Neural cell (in vitro differentiated cells): Measurements from ENCODE around the gene PRF1. TPM values are rescaled to one million over a fixed set of nuclear protein-coding genes. Genes with fewer than 3 reads are reported as not detected.

Source experiments
- H2AFZ ChIP-seq: fragments of 200-600, 300-800 bp; sonication (generic), shearing (Covaris generic); 2 replicates; pipeline ENCODE4 v1.6.0; 2014; ENCODE audit warnings: low read depth, mild to moderate bottlenecking, antibody characterized with exemption, low read length, moderate library complexity
- H3F3A ChIP-seq: fragments of 200-600 bp; shearing (Covaris generic); 2 replicates; pipeline ENCODE4 v1.6.1; 2016; ENCODE audit warnings: mild to moderate bottlenecking, moderate library complexity, mixed read lengths, antibody characterized with exemption, low read length; ENCODE audit not compliant: insufficient read depth, poor library complexity, severe bottlenecking
- H3K27ac ChIP-seq: fragments of 200-600, 300-800 bp; sonication (generic), shearing (Covaris generic); 2 replicates; pipeline ENCODE4 v1.5.1; 2014; ENCODE audit warnings: mild to moderate bottlenecking, low read length, moderate library complexity
- H3K27me3 ChIP-seq: fragments of 300-800, 200-600 bp; sonication (generic), shearing (Covaris generic); 2 replicates; pipeline ENCODE4 v1.6.0; 2014; ENCODE audit warnings: mild to moderate bottlenecking, low read depth, low read length, moderate library complexity; ENCODE audit not compliant: insufficient read depth
- H3K36me3 ChIP-seq: fragments of 300-800, 200-600 bp; sonication (generic), shearing (Covaris generic); 2 replicates; pipeline ENCODE4 v1.5.1; 2014; ENCODE audit warnings: mild to moderate bottlenecking, antibody characterized with exemption, low read length, moderate library complexity; ENCODE audit not compliant: insufficient read depth
- H3K4me2 ChIP-seq: fragments of 300-800, 200-600 bp; sonication (generic), shearing (Covaris generic); 2 replicates; pipeline ENCODE4 v1.6.0; 2014; ENCODE audit warnings: mild to moderate bottlenecking, low read length
- H3K4me3 ChIP-seq: fragments of 300-800, 200-600 bp; sonication (generic), shearing (Covaris generic); 2 replicates; pipeline ENCODE4 v1.5.1; 2014; ENCODE audit warnings: mild to moderate bottlenecking, low read length, moderate library complexity
- H3K79me2 ChIP-seq: fragments of 200-600 bp; shearing (Covaris generic); replicated peaks from 2 replicates; pipeline ENCODE4 v1.6.0; 2014; ENCODE audit warnings: mild to moderate bottlenecking, low read length, moderate library complexity; ENCODE audit not compliant: insufficient read depth
- H3K9ac ChIP-seq: fragments of 300-800, 200-600 bp; sonication (generic), shearing (Covaris generic); 2 replicates; pipeline ENCODE4 v1.6.1; 2016; ENCODE audit warnings: mild to moderate bottlenecking, low read length, mixed read lengths
- H3K9me2 ChIP-seq: fragments of 200-600 bp; shearing (Covaris generic); 2 replicates; pipeline ENCODE4 v1.6.1; 2016; ENCODE audit warnings: mild to moderate bottlenecking, low read length, mixed read lengths; ENCODE audit not compliant: insufficient read depth
- H3K9me3 ChIP-seq: fragments of 200-600, 300-800 bp; sonication (generic), shearing (Covaris generic); 2 replicates; pipeline ENCODE4 v1.6.1; 2016; ENCODE audit warnings: mild to moderate bottlenecking, mixed run types, low read length, moderate library complexity, mixed read lengths
- H4K20me1 ChIP-seq: fragments of 200-600 bp; shearing (Covaris generic); 2 replicates; pipeline ENCODE4 v1.6.1; 2016; ENCODE audit warnings: mild to moderate bottlenecking, mixed run types; ENCODE audit not compliant: insufficient read depth
- EP300 ChIP-seq: fragments of 450-650 bp; conservative IDR thresholded peaks from 2 replicates; pipeline ENCODE4 v1.6.1; 2014; ENCODE audit warnings: antibody characterized with exemption, mild to moderate bottlenecking, moderate library complexity; ENCODE audit not compliant: poor library complexity, severe bottlenecking
- EZH2 ChIP-seq: fragments of 200-600, 300-800 bp; shearing (Covaris generic), sonication (generic); IDR thresholded peaks from 2 replicates; pipeline ENCODE4 v1.6.1; 2014; ENCODE audit warnings: antibody characterized with exemption, low read length, borderline replicate concordance, mild to moderate bottlenecking; ENCODE audit not compliant: insufficient read depth, poor library complexity, severe bottlenecking
- MXI1 ChIP-seq: fragments of 450-650 bp; conservative IDR thresholded peaks from 2 replicates; pipeline ENCODE4 v1.6.1; 2014; ENCODE audit warnings: antibody characterized with exemption, mild to moderate bottlenecking; ENCODE audit not compliant: poor library complexity, severe bottlenecking
- POLR2AphosphoS5 ChIP-seq: IDR thresholded peaks from 2 replicates; pipeline ENCODE4 v1.6.1; 2012
- RAD21 ChIP-seq: fragments of 450-650 bp; conservative IDR thresholded peaks from 2 replicates; pipeline ENCODE4 v1.6.1; 2014; ENCODE audit warnings: antibody characterized with exemption, mild to moderate bottlenecking, moderate library complexity
- SMC3 ChIP-seq: fragments of 450-650 bp; conservative IDR thresholded peaks from 2 replicates; pipeline ENCODE4 v1.6.1; 2014; ENCODE audit warnings: antibody characterized with exemption, mild to moderate bottlenecking, moderate library complexity; ENCODE audit not compliant: poor library complexity
- TAF1 ChIP-seq: IDR thresholded peaks from 2 replicates; pipeline ENCODE4 v1.6.1; 2012; ENCODE audit warnings: low read depth
- polyA plus RNA-seq: library from polyadenylated mRNA; depleted of rRNA; stranded (reverse); fragments of >200 nt; gene quantifications from 2 replicates; pipeline ENCODE4 v1.2.3, GENCODE V29; 2014
- TF ChIP-seq, protein P1 (sequence below): fragments of 450-650 bp; IDR thresholded peaks from 2 replicates; pipeline ENCODE4 v1.5.1; 2014; ENCODE audit warnings: antibody characterized with exemption, mild to moderate bottlenecking, moderate library complexity; ENCODE audit not compliant: poor library complexity, severe bottlenecking
- TF ChIP-seq, protein P2 (sequence below): IDR thresholded peaks from 2 replicates; pipeline ENCODE4 v1.6.1; 2012; ENCODE audit warnings: borderline replicate concordance

Gene PRF1
- polyA plus RNA-seq, 1 donor from 2014 or later, result not detected

GRCh38 chr10:70558295-70558694 lies 44.2 kb downstream of the PRF1 start:
- H3K4me2 ChIP-seq, result no peak overlapping the region
- H3K79me2 ChIP-seq, result no peaks in the 10 kb centered on the region
- TF ChIP-seq POLR2AphosphoS5, result no peak
- TF ChIP-seq RAD21, result no peak
- TF ChIP-seq EP300, result no peak
- no peak for TF ChIP-seq EZH2
- TF ChIP-seq MXI1, result no peak
- TF ChIP-seq, protein P1, sequence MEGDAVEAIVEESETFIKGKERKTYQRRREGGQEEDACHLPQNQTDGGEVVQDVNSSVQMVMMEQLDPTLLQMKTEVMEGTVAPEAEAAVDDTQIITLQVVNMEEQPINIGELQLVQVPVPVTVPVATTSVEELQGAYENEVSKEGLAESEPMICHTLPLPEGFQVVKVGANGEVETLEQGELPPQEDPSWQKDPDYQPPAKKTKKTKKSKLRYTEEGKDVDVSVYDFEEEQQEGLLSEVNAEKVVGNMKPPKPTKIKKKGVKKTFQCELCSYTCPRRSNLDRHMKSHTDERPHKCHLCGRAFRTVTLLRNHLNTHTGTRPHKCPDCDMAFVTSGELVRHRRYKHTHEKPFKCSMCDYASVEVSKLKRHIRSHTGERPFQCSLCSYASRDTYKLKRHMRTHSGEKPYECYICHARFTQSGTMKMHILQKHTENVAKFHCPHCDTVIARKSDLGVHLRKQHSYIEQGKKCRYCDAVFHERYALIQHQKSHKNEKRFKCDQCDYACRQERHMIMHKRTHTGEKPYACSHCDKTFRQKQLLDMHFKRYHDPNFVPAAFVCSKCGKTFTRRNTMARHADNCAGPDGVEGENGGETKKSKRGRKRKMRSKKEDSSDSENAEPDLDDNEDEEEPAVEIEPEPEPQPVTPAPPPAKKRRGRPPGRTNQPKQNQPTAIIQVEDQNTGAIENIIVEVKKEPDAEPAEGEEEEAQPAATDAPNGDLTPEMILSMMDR, result no peak
- TF ChIP-seq, protein P2, sequence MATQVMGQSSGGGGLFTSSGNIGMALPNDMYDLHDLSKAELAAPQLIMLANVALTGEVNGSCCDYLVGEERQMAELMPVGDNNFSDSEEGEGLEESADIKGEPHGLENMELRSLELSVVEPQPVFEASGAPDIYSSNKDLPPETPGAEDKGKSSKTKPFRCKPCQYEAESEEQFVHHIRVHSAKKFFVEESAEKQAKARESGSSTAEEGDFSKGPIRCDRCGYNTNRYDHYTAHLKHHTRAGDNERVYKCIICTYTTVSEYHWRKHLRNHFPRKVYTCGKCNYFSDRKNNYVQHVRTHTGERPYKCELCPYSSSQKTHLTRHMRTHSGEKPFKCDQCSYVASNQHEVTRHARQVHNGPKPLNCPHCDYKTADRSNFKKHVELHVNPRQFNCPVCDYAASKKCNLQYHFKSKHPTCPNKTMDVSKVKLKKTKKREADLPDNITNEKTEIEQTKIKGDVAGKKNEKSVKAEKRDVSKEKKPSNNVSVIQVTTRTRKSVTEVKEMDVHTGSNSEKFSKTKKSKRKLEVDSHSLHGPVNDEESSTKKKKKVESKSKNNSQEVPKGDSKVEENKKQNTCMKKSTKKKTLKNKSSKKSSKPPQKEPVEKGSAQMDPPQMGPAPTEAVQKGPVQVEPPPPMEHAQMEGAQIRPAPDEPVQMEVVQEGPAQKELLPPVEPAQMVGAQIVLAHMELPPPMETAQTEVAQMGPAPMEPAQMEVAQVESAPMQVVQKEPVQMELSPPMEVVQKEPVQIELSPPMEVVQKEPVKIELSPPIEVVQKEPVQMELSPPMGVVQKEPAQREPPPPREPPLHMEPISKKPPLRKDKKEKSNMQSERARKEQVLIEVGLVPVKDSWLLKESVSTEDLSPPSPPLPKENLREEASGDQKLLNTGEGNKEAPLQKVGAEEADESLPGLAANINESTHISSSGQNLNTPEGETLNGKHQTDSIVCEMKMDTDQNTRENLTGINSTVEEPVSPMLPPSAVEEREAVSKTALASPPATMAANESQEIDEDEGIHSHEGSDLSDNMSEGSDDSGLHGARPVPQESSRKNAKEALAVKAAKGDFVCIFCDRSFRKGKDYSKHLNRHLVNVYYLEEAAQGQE, result no peak
- no peak for TF ChIP-seq TAF1
- TF ChIP-seq SMC3, result no peak

GRCh38 chr10:70557876-70558275 lies 44.7 kb downstream of the PRF1 start:
- Histone ChIP-seq H3K4me2 (no peak overlapping the region), H3K27me3 (no peaks in the 10 kb centered on the region), H3K9ac (no peak overlapping the region), H2AFZ (no peak overlapping the region), H3K4me3 (no peak overlapping the region), H3K27ac (no peak overlapping the region), H3K9me3 (no peaks in the 10 kb centered on the region), H3K36me3 (no peaks in the 10 kb centered on the region), H3K9me2 (no peaks in the 10 kb centered on the region), H3F3A (no peaks in the 10 kb centered on the region), H4K20me1 (no peaks in the 10 kb centered on the region), H3K79me2 (no peaks in the 10 kb centered on the region)
- no peak for TF ChIP-seq MXI1
- TF ChIP-seq, protein P2, result no peak
- TF ChIP-seq RAD21, result no peak
- TF ChIP-seq POLR2AphosphoS5, result no peak
- no peak for TF ChIP-seq SMC3
- TF ChIP-seq TAF1, result no peak
- TF ChIP-seq EZH2, result no peak
- TF ChIP-seq, protein P1, result no peak
- TF ChIP-seq EP300, result no peak

More at GRCh38 chr10:70558295-70558694, 44.2 kb downstream of the PRF1 start:
- Histone ChIP-seq H3K27me3 (no peaks in the 10 kb centered on the region), H3K4me3 (no peak overlapping the region), H2AFZ (no peak overlapping the region), H3K36me3 (no peaks in the 10 kb centered on the region), H3K9me2 (no peaks in the 10 kb centered on the region), H4K20me1 (no peaks in the 10 kb centered on the region), H3K27ac (no peak overlapping the region), H3K9me3 (no peaks in the 10 kb centered on the region), H3F3A (no peaks in the 10 kb centered on the region), H3K9ac (no peak overlapping the region)
